ENCODE data around the gene BUD13. TPM values are rescaled to one million over a fixed set of nuclear protein-coding genes. Genes with fewer than 3 reads are reported as not detected.

BUD13 gene
- total and polyA plus RNA-seq, 9 of the 15 experiments (the other 6 are each of a cell fraction or from before 2014, with no cell fraction given): 9.5 to 34.1 (median 27.1) TPM

- TF ChIP-seq ZNF740 (CRISPR knock-in tag; IDR thresholded peaks at IDR 0.05) (no peak), ZNF740 (tag; IDR thresholded peaks at IDR 0.05) (no peak), TCF7L2 (IDR thresholded peaks at IDR 0.05; ENCODE audit: low read depth, low read length) (no peak), KDM4B (IDR thresholded peaks at IDR 0.05; ENCODE audit: borderline replicate concordance in 2 of 2, low read depth in 1 of 2) (peak in 1 of 2 experiments; percentile 39; a peak in 1 of 4 replicates), KAT8 (IDR thresholded peaks at IDR 0.05; ENCODE audit: low read depth) (no peak), WHSC1 (IDR thresholded peaks at IDR 0.05; ENCODE audit: low read length) (no peak), ZNF175 (CRISPR knock-in tag; IDR thresholded peaks at IDR 0.05; ENCODE audit: low read depth) (no peak), CSDE1 (IDR thresholded peaks at IDR 0.05) (no peak), MAFK (IDR thresholded peaks at IDR 0.05; ENCODE audit: low read length) (no peak), TBP (optimal IDR thresholded peaks at IDR 0.05; ENCODE audit: low read depth, low read length) (peak; percentile 31), MECOM (CRISPR knock-in tag; IDR thresholded peaks at IDR 0.05) (no peak), TAF1 (IDR thresholded peaks at IDR 0.05; ENCODE audit: control insufficient read depth, extremely low read depth, insufficient read depth, low read length, severe bottlenecking) (peak; percentile 48), MEF2A (IDR thresholded peaks at IDR 0.05; ENCODE audit: control insufficient read depth, low read depth, low read length) (no peak), POLR2A (conservative IDR thresholded peaks at IDR 0.05) (peak; percentile 83), GTF2E2 (tag; IDR thresholded peaks at IDR 0.05) (no peak), KDM5B (IDR thresholded peaks at IDR 0.05; ENCODE audit: insufficient replicate concordance, low read depth, low read length) (peak; percentile 75), IFI16 (CRISPR knock-in tag; IDR thresholded peaks at IDR 0.05) (no peak)
- TF ChIP-seq, protein P1, sequence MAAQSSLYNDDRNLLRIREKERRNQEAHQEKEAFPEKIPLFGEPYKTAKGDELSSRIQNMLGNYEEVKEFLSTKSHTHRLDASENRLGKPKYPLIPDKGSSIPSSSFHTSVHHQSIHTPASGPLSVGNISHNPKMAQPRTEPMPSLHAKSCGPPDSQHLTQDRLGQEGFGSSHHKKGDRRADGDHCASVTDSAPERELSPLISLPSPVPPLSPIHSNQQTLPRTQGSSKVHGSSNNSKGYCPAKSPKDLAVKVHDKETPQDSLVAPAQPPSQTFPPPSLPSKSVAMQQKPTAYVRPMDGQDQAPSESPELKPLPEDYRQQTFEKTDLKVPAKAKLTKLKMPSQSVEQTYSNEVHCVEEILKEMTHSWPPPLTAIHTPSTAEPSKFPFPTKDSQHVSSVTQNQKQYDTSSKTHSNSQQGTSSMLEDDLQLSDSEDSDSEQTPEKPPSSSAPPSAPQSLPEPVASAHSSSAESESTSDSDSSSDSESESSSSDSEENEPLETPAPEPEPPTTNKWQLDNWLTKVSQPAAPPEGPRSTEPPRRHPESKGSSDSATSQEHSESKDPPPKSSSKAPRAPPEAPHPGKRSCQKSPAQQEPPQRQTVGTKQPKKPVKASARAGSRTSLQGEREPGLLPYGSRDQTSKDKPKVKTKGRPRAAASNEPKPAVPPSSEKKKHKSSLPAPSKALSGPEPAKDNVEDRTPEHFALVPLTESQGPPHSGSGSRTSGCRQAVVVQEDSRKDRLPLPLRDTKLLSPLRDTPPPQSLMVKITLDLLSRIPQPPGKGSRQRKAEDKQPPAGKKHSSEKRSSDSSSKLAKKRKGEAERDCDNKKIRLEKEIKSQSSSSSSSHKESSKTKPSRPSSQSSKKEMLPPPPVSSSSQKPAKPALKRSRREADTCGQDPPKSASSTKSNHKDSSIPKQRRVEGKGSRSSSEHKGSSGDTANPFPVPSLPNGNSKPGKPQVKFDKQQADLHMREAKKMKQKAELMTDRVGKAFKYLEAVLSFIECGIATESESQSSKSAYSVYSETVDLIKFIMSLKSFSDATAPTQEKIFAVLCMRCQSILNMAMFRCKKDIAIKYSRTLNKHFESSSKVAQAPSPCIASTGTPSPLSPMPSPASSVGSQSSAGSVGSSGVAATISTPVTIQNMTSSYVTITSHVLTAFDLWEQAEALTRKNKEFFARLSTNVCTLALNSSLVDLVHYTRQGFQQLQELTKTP (IDR thresholded peaks at IDR 0.05; ENCODE audit: low read depth in 1 of 2, partially characterized antibody in 2 of 2): no peak
- TF ChIP-seq, protein P2, sequence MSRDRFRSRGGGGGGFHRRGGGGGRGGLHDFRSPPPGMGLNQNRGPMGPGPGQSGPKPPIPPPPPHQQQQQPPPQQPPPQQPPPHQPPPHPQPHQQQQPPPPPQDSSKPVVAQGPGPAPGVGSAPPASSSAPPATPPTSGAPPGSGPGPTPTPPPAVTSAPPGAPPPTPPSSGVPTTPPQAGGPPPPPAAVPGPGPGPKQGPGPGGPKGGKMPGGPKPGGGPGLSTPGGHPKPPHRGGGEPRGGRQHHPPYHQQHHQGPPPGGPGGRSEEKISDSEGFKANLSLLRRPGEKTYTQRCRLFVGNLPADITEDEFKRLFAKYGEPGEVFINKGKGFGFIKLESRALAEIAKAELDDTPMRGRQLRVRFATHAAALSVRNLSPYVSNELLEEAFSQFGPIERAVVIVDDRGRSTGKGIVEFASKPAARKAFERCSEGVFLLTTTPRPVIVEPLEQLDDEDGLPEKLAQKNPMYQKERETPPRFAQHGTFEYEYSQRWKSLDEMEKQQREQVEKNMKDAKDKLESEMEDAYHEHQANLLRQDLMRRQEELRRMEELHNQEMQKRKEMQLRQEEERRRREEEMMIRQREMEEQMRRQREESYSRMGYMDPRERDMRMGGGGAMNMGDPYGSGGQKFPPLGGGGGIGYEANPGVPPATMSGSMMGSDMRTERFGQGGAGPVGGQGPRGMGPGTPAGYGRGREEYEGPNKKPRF (IDR thresholded peaks at IDR 0.05; ENCODE audit: low read depth, low read length): no peak
- TF ChIP-seq, protein P3, sequence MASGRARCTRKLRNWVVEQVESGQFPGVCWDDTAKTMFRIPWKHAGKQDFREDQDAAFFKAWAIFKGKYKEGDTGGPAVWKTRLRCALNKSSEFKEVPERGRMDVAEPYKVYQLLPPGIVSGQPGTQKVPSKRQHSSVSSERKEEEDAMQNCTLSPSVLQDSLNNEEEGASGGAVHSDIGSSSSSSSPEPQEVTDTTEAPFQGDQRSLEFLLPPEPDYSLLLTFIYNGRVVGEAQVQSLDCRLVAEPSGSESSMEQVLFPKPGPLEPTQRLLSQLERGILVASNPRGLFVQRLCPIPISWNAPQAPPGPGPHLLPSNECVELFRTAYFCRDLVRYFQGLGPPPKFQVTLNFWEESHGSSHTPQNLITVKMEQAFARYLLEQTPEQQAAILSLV (tag; IDR thresholded peaks at IDR 0.05): no peak
These were observed 15.1 kb upstream of the BUD13 start, which contains the start of gene ZPR1 (continued) for GRCh38 chr11:116787786-116788486.
